H1 (cell line): Measurements from ENCODE around the gene FHIT. TPM values are rescaled to one million over a fixed set of nuclear protein-coding genes. Genes with fewer than 3 reads are reported as not detected.
A peak's percentile ranks its signal among the peaks of the same experiment; 100 is the strongest.

Source experiments
- CTCF ChIA-PET: fragments of 300-600 bp; sonication (Branson Sonifier 250); formaldehyde crosslinking; loops from one replicate; lab custom pipeline; 2021; ENCODE audit not compliant: partially characterized antibody; lab: Charles Lee
- POLR2A ChIA-PET: fragments of 300-600 bp; sonication (Branson Sonifier 250); formaldehyde crosslinking; loops from one replicate; lab custom pipeline; 2021; ENCODE audit warnings: inconsistent platforms; ENCODE audit not compliant: partially characterized antibody; lab: Charles Lee
- DNase-seq, 2 experiments: peaks; one replicate each; pipeline versions ENCODE4 v3.0.0 to v3.0.0-alpha.2; 2010 to 2022; ENCODE audit warnings: low spot score in 2 of 2, low read depth in 1 of 2, mixed read lengths in 1 of 2
- FAIRE-seq: peaks from 2 replicates; lab custom pipeline; 2011; peaks lifted over from hg19 to GRCh38; lab: Jason Lieb, UNC
- H2AFZ ChIP-seq: 2 replicates; pipeline ENCODE4 v1.8.1; 2012; ENCODE audit warnings: low read length, inconsistent platforms
- H2AK5ac ChIP-seq: 2 replicates; pipeline ENCODE4 v1.6.1; 2013; ENCODE audit warnings: low read depth, low read length
- H2BK120ac ChIP-seq: replicated peaks from 2 replicates; pipeline ENCODE3; 2013; ENCODE audit warnings: low read depth, low read length, inconsistent platforms
- H2BK12ac ChIP-seq: 2 replicates; pipeline ENCODE4 v1.6.1; 2013; ENCODE audit warnings: low read depth, low read length
- H2BK15ac ChIP-seq: 2 replicates; pipeline ENCODE4 v1.6.1; 2013; ENCODE audit warnings: low read length
- H2BK20ac ChIP-seq: 2 replicates; pipeline ENCODE4 v1.6.1; 2013; ENCODE audit warnings: low read length
- H2BK5ac ChIP-seq: 2 replicates; pipeline ENCODE4 v1.6.1; 2013; ENCODE audit warnings: low read depth, low read length
- H3K14ac ChIP-seq: 2 replicates; pipeline ENCODE4 v1.6.1; 2013; ENCODE audit warnings: inconsistent platforms; ENCODE audit not compliant: insufficient read length
- H3K18ac ChIP-seq: 2 replicates; pipeline ENCODE4 v1.6.1; 2013; ENCODE audit warnings: low read length; ENCODE audit errors: extremely low read depth
- H3K23ac ChIP-seq: 2 replicates; pipeline ENCODE4 v1.6.1; 2013; ENCODE audit warnings: inconsistent platforms; ENCODE audit not compliant: insufficient read length
- H3K23me2 ChIP-seq: 2 replicates; pipeline ENCODE4 v1.6.1; 2013; ENCODE audit warnings: low read depth, low read length
- H3K27ac ChIP-seq: 2 replicates; pipeline ENCODE4 v1.6.1; 2011; ENCODE audit warnings: low read depth, low read length, inconsistent platforms
- H3K27me3 ChIP-seq, 4 experiments: replicated peaks in 1 of 4; 1 replicate in 1 of 4; 2 replicates in 3 of 4; pipeline versions ENCODE4 v1.6.1 to v1.8.1; 2011 to 2013; ENCODE audit warnings: low read length in 3 of 4, mild to moderate bottlenecking in 3 of 4, inconsistent platforms in 2 of 4, mixed read lengths in 2 of 4, moderate library complexity in 1 of 4; ENCODE audit not compliant: control insufficient read depth in 3 of 4, insufficient read depth in 3 of 4; ENCODE audit errors: extremely low read depth in 1 of 4
- H3K36me3 ChIP-seq, 4 experiments: 2 replicates each; pipeline versions ENCODE4 v1.6.1 to v1.8.1; 2011 to 2013; ENCODE audit warnings: mild to moderate bottlenecking in 4 of 4, low read length in 3 of 4, moderate library complexity in 2 of 4, control low read depth in 1 of 4, inconsistent platforms in 1 of 4; ENCODE audit not compliant: insufficient read depth in 4 of 4, control insufficient read depth in 2 of 4
- H3K4ac ChIP-seq: replicated peaks from 2 replicates; pipeline ENCODE3; 2013; ENCODE audit warnings: low read length, low read depth, mixed read lengths, inconsistent platforms; ENCODE audit not compliant: insufficient read length
- H3K4me1 ChIP-seq, 4 experiments: replicated peaks in 1 of 4; 1 replicate in 1 of 4; 2 replicates in 3 of 4; pipeline versions ENCODE4 v1.6.1 to v1.8.1; 2011 to 2013; ENCODE audit warnings: low read length in 3 of 4, inconsistent platforms in 2 of 4, mixed read lengths in 1 of 4; ENCODE audit not compliant: insufficient read depth in 4 of 4, control insufficient read depth in 3 of 4
- H3K4me2 ChIP-seq, 2 experiments: 2 replicates each; pipeline versions ENCODE4 v1.6.1 to v1.8.1; 2011 to 2013; ENCODE audit warnings: low read depth in 2 of 2, low read length in 2 of 2, control low read depth in 1 of 2, inconsistent platforms in 1 of 2, mild to moderate bottlenecking in 1 of 2; ENCODE audit not compliant: insufficient read depth in 1 of 2
- H3K4me3 ChIP-seq, 4 experiments: fragments of 200-600, 300-600 bp in 1 of 4; sonication (generic), shearing (Covaris generic), sonication (Bioruptor Twin) in 1 of 4; 2 replicates each; pipeline versions ENCODE4 v1.5.1 to v1.8.1; 2011 to 2016; ENCODE audit warnings: low read length in 4 of 4, low read depth in 3 of 4, control low read depth in 2 of 4, inconsistent platforms in 2 of 4, mild to moderate bottlenecking in 2 of 4, mixed read lengths in 1 of 4, moderate library complexity in 1 of 4; ENCODE audit not compliant: insufficient read depth in 2 of 4; ENCODE audit errors: extremely low read depth in 1 of 4
- H3K56ac ChIP-seq: replicated peaks from 2 replicates; pipeline ENCODE3; 2013; ENCODE audit warnings: low read depth, mild to moderate bottlenecking, mixed read lengths, low read length, inconsistent platforms; ENCODE audit not compliant: insufficient read length
- H3K79me1 ChIP-seq: 2 replicates; pipeline ENCODE4 v1.6.1; 2013; ENCODE audit warnings: low read depth, low read length, control low read depth
- H3K79me2 ChIP-seq, 2 experiments: 2 replicates each; pipeline versions ENCODE4 v1.6.1 to v1.8.1; 2012 to 2013; ENCODE audit warnings: low read length in 2 of 2, mild to moderate bottlenecking in 2 of 2, inconsistent platforms in 1 of 2; ENCODE audit not compliant: insufficient read depth in 2 of 2, control insufficient read depth in 1 of 2
- H3K9ac ChIP-seq, 4 experiments: replicated peaks in 1 of 4; 1 replicate in 1 of 4; 2 replicates in 3 of 4; pipeline versions ENCODE4 v1.6.1 to v1.8.1; 2011 to 2013; ENCODE audit warnings: low read depth in 3 of 4, low read length in 3 of 4, control low read depth in 2 of 4, mild to moderate bottlenecking in 2 of 4, moderate library complexity in 2 of 4, inconsistent platforms in 1 of 4; ENCODE audit errors: extremely low read depth in 1 of 4
- H3K9me3 ChIP-seq, 2 experiments: 2 replicates each; pipeline versions ENCODE4 v1.6.1 to v1.8.1; 2012 to 2013; ENCODE audit warnings: mild to moderate bottlenecking in 2 of 2, moderate library complexity in 2 of 2, control low read depth in 1 of 2, inconsistent platforms in 1 of 2, low read depth in 1 of 2, low read length in 1 of 2, mixed read lengths in 1 of 2; ENCODE audit not compliant: insufficient read depth in 2 of 2
- H4K20me1 ChIP-seq, 2 experiments: replicated peaks in 1 of 2; 2 replicates each; pipeline versions ENCODE3 to v1.8.1; 2011 to 2013; ENCODE audit warnings: inconsistent platforms in 2 of 2, low read length in 2 of 2, mild to moderate bottlenecking in 1 of 2; ENCODE audit not compliant: insufficient read depth in 2 of 2, control insufficient read depth in 1 of 2
- H4K5ac ChIP-seq: 2 replicates; pipeline ENCODE4 v1.6.1; 2013; ENCODE audit warnings: low read length, low read depth, mixed read lengths, inconsistent platforms; ENCODE audit not compliant: insufficient read length
- H4K8ac ChIP-seq: 2 replicates; pipeline ENCODE4 v1.8.0; 2013; ENCODE audit warnings: mild to moderate bottlenecking, moderate library complexity, low read length, inconsistent platforms; ENCODE audit not compliant: insufficient read depth; ENCODE audit errors: extremely low read depth
- H4K91ac ChIP-seq: replicated peaks from 2 replicates; pipeline ENCODE3; 2013; ENCODE audit warnings: low read length, mixed read lengths, inconsistent platforms; ENCODE audit not compliant: insufficient read length
- BACH1 ChIP-seq: IDR thresholded peaks from 2 replicates; pipeline ENCODE4 v1.6.1; 2012; ENCODE audit warnings: low read length, improper control_type of control experiment
- NRF1 ChIP-seq: IDR thresholded peaks from 2 replicates; pipeline ENCODE4 v1.6.1; 2011; ENCODE audit warnings: mild to moderate bottlenecking, low read depth, low read length, improper control_type of control experiment
- RAD21 ChIP-seq, 2 experiments: IDR thresholded peaks in 1 of 2; conservative IDR thresholded peaks in 1 of 2; 2 replicates each; pipeline ENCODE4 v1.6.1; 2011; ENCODE audit warnings: low read depth in 2 of 2, low read length in 2 of 2, improper control_type of control experiment in 1 of 2, inconsistent platforms in 1 of 2, mild to moderate bottlenecking in 1 of 2, moderate library complexity in 1 of 2
- WGBS, 2 experiments: shearing (Covaris generic) in 1 of 2; methylation state at CpG; one replicate each; pipeline versions ENCODE4 v1.1.6 to v1.1.7; 2013 to 2015; ENCODE audit warnings: low lambda C conversion rate in 2 of 2, mixed read lengths in 2 of 2, inconsistent platforms in 1 of 2, low coverage in 1 of 2, missing lambda C conversion rate in 1 of 2; ENCODE audit not compliant: insufficient replicate concordance in 2 of 2, insufficient coverage in 1 of 2, insufficient read length in 1 of 2; ENCODE audit errors: extremely low coverage in 1 of 2, missing lambda C conversion rate in 1 of 2; 5-methylcytosine and 5-hydroxymethylcytosine counted together
- polyA plus RNA-seq, 7 experiments: library from polyadenylated mRNA; depleted of rRNA in 3 of 7; stranded (reverse) in 5 of 7; unstranded in 2 of 7; fragments of >200 nt in 5 of 7; fragments of 200-250 nt in 2 of 7; gene quantifications; 1 replicate in 5 of 7; 2 replicates in 1 of 7; 4 replicates in 1 of 7; pipeline versions ENCODE4 v1.2.1 to v1.2.3, GENCODE V29; 2011 to 2013; ENCODE audit warnings: missing spikeins in 2 of 7, mixed read lengths in 2 of 7
- total RNA-seq: library from RNA; stranded (reverse); fragmentation: NEBNext Ultra II Directional; extraction: Animal tissue kit (Norgen Biotek cat#: 25700); gene quantifications from 2 replicates; pipeline ENCODE4 v1.2.1, GENCODE V29; 2021

The FHIT gene
- total and polyA plus RNA-seq, 2 of the 8 experiments (the other 6 are each of a cell fraction or from before 2014, with no cell fraction given), result 1.2 to 3.2 TPM

GRCh38 chr3:59856934-59857460 is 1394.3 kb downstream of the FHIT start:
- H2BK5ac ChIP-seq, result no peak overlapping the region
- H3K79me2 ChIP-seq, result no peaks in the 10 kb centered on the region
- H2BK12ac ChIP-seq, result no peak overlapping the region
- no peak overlapping the region for H3K27ac ChIP-seq
- no peaks in the 10 kb centered on the region for H3K79me1 ChIP-seq
- H3K4ac ChIP-seq, result no peak overlapping the region
- H2BK15ac ChIP-seq, result no peak overlapping the region
- H3K4me1 ChIP-seq, result peaks cover 0 to 4% (median 0%) of the 10 kb centered on the region in 4 experiments; a peak in 1 of 7 replicates
- no peak overlapping the region for H3K4me2 ChIP-seq
- no peaks in the 10 kb centered on the region for H3K23me2 ChIP-seq
- no peak overlapping the region for H4K5ac ChIP-seq
- 90% methylated on average over 7 of the region's 7 CpGs; no CpG with 5 or more reads in 1 of the 2 experiments for WGBS, 2 experiments
- no peaks in the 10 kb centered on the region for H3K9me3 ChIP-seq
- H3K36me3 ChIP-seq, result no peaks in the 10 kb centered on the region
- no peak overlapping the region for H3K14ac ChIP-seq
- TF ChIP-seq NRF1 (no peak), BACH1 (no peak), RAD21 (IDR thresholded peaks at IDR 0.05 in 1 of 2, conservative IDR thresholded peaks at IDR 0.05 in 1 of 2; ENCODE audit: low read depth in 2 of 2, low read length in 2 of 2) (peak; percentile 30 to 34; a peak in 3 of 4 replicates)
- POLR2A ChIA-PET, result no interaction called here
- H2BK20ac ChIP-seq, result no peak overlapping the region
- H4K8ac ChIP-seq, result no peak overlapping the region
- no peak overlapping the region for H3K18ac ChIP-seq
- no peaks in the 10 kb centered on the region for H3K27me3 ChIP-seq
- no peak overlapping the region for H3K4me3 ChIP-seq
- H4K20me1 ChIP-seq, result no peaks in the 10 kb centered on the region
- H3K56ac ChIP-seq, result no peak overlapping the region
- no peak overlapping the region for H3K9ac ChIP-seq
- no peak overlapping the region for H3K23ac ChIP-seq
- CTCF ChIA-PET, result interaction anchor here (0.6 to 3.3 kb wide), 27 partner anchors 8 to 864 kb away, joined by 3 to 26 read pairs (median 3); no protein-coding TSS in a partner anchor
- FAIRE-seq (no peak), DNase-seq (no peak)
- no peak overlapping the region for H4K91ac ChIP-seq
- H2AFZ ChIP-seq, result no peak overlapping the region
- no peak overlapping the region for H2BK120ac ChIP-seq
- no peak overlapping the region for H2AK5ac ChIP-seq
